ENCODE measurements around the gene GNPDA2. TPM values are rescaled to one million over a fixed set of nuclear protein-coding genes. Genes with fewer than 3 reads are reported as not detected.
A peak's percentile ranks its signal among the peaks of the same experiment; 100 is the strongest.
"Not testable (repeated sequence)": the region's sequence is repeated elsewhere in the genome, so short reads cannot be mapped to it uniquely, and the experiment has no call there.

The GNPDA2 gene
- total RNA-seq, 1 donor from 2014 or later, result 8.8 TPM

GRCh38 chr4:44736900-44737299, 10.5 kb upstream of the GNPDA2 start:
- H3K9me3 Mint-ChIP-seq (ENCODE audit: low read depth), result no peaks in the 10 kb centered on the region
- no peaks in the 10 kb centered on the region for H3K4me1 Mint-ChIP-seq (ENCODE audit: low read depth)
- TF ChIP-seq CTCF (IDR thresholded peaks at IDR 0.05; ENCODE audit: unreplicated experiment), result no peak
- no peaks in the 10 kb centered on the region for H3K36me3 Mint-ChIP-seq (ENCODE audit: insufficient read depth)
- H3K27ac Mint-ChIP-seq, result no peak overlapping the region
- H3K27me3 Mint-ChIP-seq, result no peaks in the 10 kb centered on the region
- no peak overlapping the region for H3K4me3 Mint-ChIP-seq (ENCODE audit: low read depth)
- DNase-seq (ENCODE audit: low spot score, unreplicated experiment), result no peak

- H3K36me3 Mint-ChIP-seq (ENCODE audit: insufficient read depth); DNase-seq (ENCODE audit: low spot score, unreplicated experiment); H3K9me3 Mint-ChIP-seq (ENCODE audit: low read depth); H3K4me1 Mint-ChIP-seq (ENCODE audit: low read depth); H3K4me3 Mint-ChIP-seq (ENCODE audit: low read depth); H3K27me3 Mint-ChIP-seq; H3K27ac Mint-ChIP-seq: not testable (repeated sequence)
Observed at GRCh38 chr4:44728694-44729093, 2.3 kb upstream of the GNPDA2 start.

- Mint-ChIP-seq H3K27me3 (peaks cover 7% of the 10 kb centered on the region), H3K27ac (no peak overlapping the region), H3K4me3 (ENCODE audit: low read depth) (peak overlapping the region; percentile 92), H3K9me3 (ENCODE audit: low read depth) (no peaks in the 10 kb centered on the region), H3K36me3 (ENCODE audit: insufficient read depth) (no peaks in the 10 kb centered on the region), H3K4me1 (ENCODE audit: low read depth) (peaks cover 12% of the 10 kb centered on the region)
- DNase-seq (ENCODE audit: low spot score, unreplicated experiment), result no peak
- TF ChIP-seq CTCF (IDR thresholded peaks at IDR 0.05; ENCODE audit: unreplicated experiment), result no peak
Observed at GRCh38 chr4:44727471-44727870, 1.1 kb upstream of the GNPDA2 start.

- DNase-seq (ENCODE audit: low spot score, unreplicated experiment), result no peak
- no peaks in the 10 kb centered on the region for H3K9me3 Mint-ChIP-seq (ENCODE audit: low read depth)
- H3K4me1 Mint-ChIP-seq (ENCODE audit: low read depth), result peaks cover 12% of the 10 kb centered on the region
- H3K27me3 Mint-ChIP-seq, result peaks cover 7% of the 10 kb centered on the region
- peak overlapping the region; percentile 92 for H3K27ac Mint-ChIP-seq
- no peak for TF ChIP-seq CTCF (IDR thresholded peaks at IDR 0.05; ENCODE audit: unreplicated experiment)
- H3K36me3 Mint-ChIP-seq (ENCODE audit: insufficient read depth), result no peaks in the 10 kb centered on the region
- peak overlapping the region; percentile 92 for H3K4me3 Mint-ChIP-seq (ENCODE audit: low read depth)
Observed at GRCh38 chr4:44725726-44726037, 674 bp downstream of the GNPDA2 start.

- DNase-seq (ENCODE audit: low spot score, unreplicated experiment), result no peak
- peaks cover 3% of the 10 kb centered on the region for H3K27me3 Mint-ChIP-seq
- no peaks in the 10 kb centered on the region for H3K9me3 Mint-ChIP-seq (ENCODE audit: low read depth)
- H3K4me1 Mint-ChIP-seq (ENCODE audit: low read depth), result peaks cover 12% of the 10 kb centered on the region
- peak overlapping the region; percentile 92 for H3K4me3 Mint-ChIP-seq (ENCODE audit: low read depth)
- H3K27ac Mint-ChIP-seq, result peak overlapping the region; percentile 92
- no peaks in the 10 kb centered on the region for H3K36me3 Mint-ChIP-seq (ENCODE audit: insufficient read depth)
- TF ChIP-seq CTCF (IDR thresholded peaks at IDR 0.05; ENCODE audit: unreplicated experiment), result no peak
Observed at GRCh38 chr4:44725166-44725565, 1.2 kb downstream of the GNPDA2 start.

DNA sequence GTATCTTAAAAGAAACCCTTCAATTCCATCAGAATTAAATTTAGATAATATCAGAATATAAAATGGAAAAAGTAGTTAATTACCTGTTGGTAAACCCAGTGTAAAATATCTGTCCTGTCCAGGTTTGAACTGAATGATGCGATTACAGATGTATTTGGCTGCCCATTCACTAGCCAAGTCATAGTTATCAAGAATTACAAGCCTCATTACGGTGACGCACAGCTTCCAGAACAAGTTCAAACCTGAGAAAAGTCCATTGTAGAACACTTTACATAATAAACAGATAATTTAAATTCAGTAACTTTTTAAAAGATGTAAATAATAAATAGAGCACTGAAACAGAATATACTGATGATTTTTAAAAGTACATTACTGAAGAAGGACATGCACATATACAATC, 4.4 kb downstream of the GNPDA2 start:
- Mint-ChIP-seq H3K36me3 (ENCODE audit: insufficient read depth) (no peaks in the 10 kb centered on the region), H3K27me3 (no peaks in the 10 kb centered on the region), H3K9me3 (ENCODE audit: low read depth) (no peaks in the 10 kb centered on the region), H3K4me1 (ENCODE audit: low read depth) (peaks cover 12% of the 10 kb centered on the region), H3K27ac (no peak overlapping the region), H3K4me3 (ENCODE audit: low read depth) (no peak overlapping the region)
- no peak for DNase-seq (ENCODE audit: low spot score, unreplicated experiment)
- TF ChIP-seq CTCF (IDR thresholded peaks at IDR 0.05; ENCODE audit: unreplicated experiment), result no peak
